Osteoblast (primary cell): ENCODE measurements around the gene LMO2. TPM values are rescaled to one million over a fixed set of nuclear protein-coding genes. Genes with fewer than 3 reads are reported as not detected.

Experiments
- DNase-seq: peaks from one replicate; pipeline ENCODE4 v3.0.0; 2011; ENCODE audit warnings: low spot score, mixed read lengths; ENCODE audit not compliant: insufficient read length; ENCODE audit errors: missing footprints
- H2AFZ ChIP-seq: 2 replicates; pipeline ENCODE4 v1.6.0; 2011; ENCODE audit warnings: mild to moderate bottlenecking, low read length
- H3K27ac ChIP-seq: 2 replicates; pipeline ENCODE4 v1.5.1; 2011; ENCODE audit warnings: mild to moderate bottlenecking, low read depth, low read length, moderate library complexity
- H3K27me3 ChIP-seq: 2 replicates; pipeline ENCODE4 v1.6.0; 2012; ENCODE audit warnings: mild to moderate bottlenecking, control low read depth, inconsistent platforms, low read length, moderate library complexity; ENCODE audit not compliant: insufficient read depth
- H3K36me3 ChIP-seq: 2 replicates; pipeline ENCODE4 v1.5.1; 2011; ENCODE audit warnings: mild to moderate bottlenecking, low read length, control low read depth, moderate library complexity; ENCODE audit not compliant: insufficient read depth
- H3K4me1 ChIP-seq: 2 replicates; pipeline ENCODE4 v1.5.1; 2011; ENCODE audit warnings: mild to moderate bottlenecking, low read length, control low read depth, moderate library complexity; ENCODE audit not compliant: insufficient read depth
- H3K4me2 ChIP-seq: 2 replicates; pipeline ENCODE4 v1.6.0; 2011; ENCODE audit warnings: mild to moderate bottlenecking, low read length; ENCODE audit not compliant: insufficient read depth
- H3K4me3 ChIP-seq: fragments of 200-600 bp; sonication (generic); 3 replicates; pipeline ENCODE4 v1.5.1; 2012; ENCODE audit warnings: mild to moderate bottlenecking, low read length, inconsistent platforms; ENCODE audit not compliant: insufficient read depth
- H3K79me2 ChIP-seq: 2 replicates; pipeline ENCODE4 v1.6.0; 2012; ENCODE audit warnings: mild to moderate bottlenecking, low read length, control low read depth, inconsistent platforms; ENCODE audit not compliant: insufficient read depth
- H3K9me3 ChIP-seq: 2 replicates; pipeline ENCODE4 v1.5.1; 2011; ENCODE audit warnings: low read depth, low read length, control low read depth
- H4K20me1 ChIP-seq: 2 replicates; pipeline ENCODE4 v1.6.0; 2012; ENCODE audit warnings: mild to moderate bottlenecking, low read length, control low read depth; ENCODE audit not compliant: insufficient read depth
- CTCF ChIP-seq: IDR thresholded peaks from 2 replicates; pipeline ENCODE4 v1.5.1; 2011; ENCODE audit warnings: mild to moderate bottlenecking, low read depth, low read length, moderate library complexity; ENCODE audit errors: extremely low read depth
- total RNA-seq: library from RNA; depleted of rRNA; stranded (reverse); fragments of >200 nt; gene quantifications from 2 replicates; pipeline ENCODE4 v1.2.3, GENCODE V29; 2012

Gene LMO2
- total RNA-seq, 1 donor, result 1.4 TPM

- no peak for DNase-seq
- H4K20me1 ChIP-seq, result no peaks in the 10 kb centered on the region
- no peaks in the 10 kb centered on the region for H3K36me3 ChIP-seq
- no peak for TF ChIP-seq CTCF
- no peaks in the 10 kb centered on the region for H3K9me3 ChIP-seq
- H2AFZ ChIP-seq, result no peak overlapping the region
- H3K27ac ChIP-seq, result no peak overlapping the region
- no peak overlapping the region for H3K4me2 ChIP-seq
- peaks cover 28% of the 10 kb centered on the region for H3K27me3 ChIP-seq
- no peaks in the 10 kb centered on the region for H3K79me2 ChIP-seq
- H3K4me3 ChIP-seq, result no peak overlapping the region
- H3K4me1 ChIP-seq, result peaks cover 11% of the 10 kb centered on the region
These were observed 7.1 kb upstream of the LMO2 start for GRCh38 chr11:33898957-33899356.

GRCh38 chr11:33897761-33898375 lies 6.0 kb upstream of the LMO2 start:
- Histone ChIP-seq H3K4me1 (peaks cover 16% of the 10 kb centered on the region), H3K79me2 (no peaks in the 10 kb centered on the region), H3K36me3 (no peaks in the 10 kb centered on the region), H3K9me3 (no peaks in the 10 kb centered on the region), H3K27ac (no peak overlapping the region), H2AFZ (no peak overlapping the region), H3K4me2 (no peak overlapping the region), H3K4me3 (no peak overlapping the region), H3K27me3 (peaks cover 19% of the 10 kb centered on the region), H4K20me1 (no peaks in the 10 kb centered on the region)
- DNase-seq, result no peak
- TF ChIP-seq CTCF, result no peak

- H3K36me3 ChIP-seq, result no peaks in the 10 kb centered on the region
- no peak overlapping the region for H3K27ac ChIP-seq
- TF ChIP-seq CTCF, result no peak
- H3K4me3 ChIP-seq, result no peak overlapping the region
- H3K4me2 ChIP-seq, result no peak overlapping the region
- H3K4me1 ChIP-seq, result peaks cover 16% of the 10 kb centered on the region
- H2AFZ ChIP-seq, result no peak overlapping the region
- peaks cover 10% of the 10 kb centered on the region for H3K27me3 ChIP-seq
- no peaks in the 10 kb centered on the region for H4K20me1 ChIP-seq
- no peak for DNase-seq
- H3K9me3 ChIP-seq, result no peaks in the 10 kb centered on the region
- no peaks in the 10 kb centered on the region for H3K79me2 ChIP-seq
These were observed 5.0 kb upstream of the LMO2 start for GRCh38 chr11:33896911-33897310.

GRCh38 chr11:33895752-33896137 lies 3.9 kb upstream of the LMO2 start:
- Histone ChIP-seq H3K4me1 (peaks cover 16% of the 10 kb centered on the region), H3K79me2 (no peaks in the 10 kb centered on the region), H3K9me3 (no peaks in the 10 kb centered on the region), H3K27ac (no peak overlapping the region), H3K27me3 (peaks cover 9% of the 10 kb centered on the region), H3K4me2 (no peak overlapping the region), H2AFZ (no peak overlapping the region), H3K36me3 (no peaks in the 10 kb centered on the region), H4K20me1 (no peaks in the 10 kb centered on the region), H3K4me3 (no peak overlapping the region)
- no peak for DNase-seq
- TF ChIP-seq CTCF, result no peak
